ENCODE data around the gene LEPROT.

LEPROT gene

GRCh38 chr1:65467536-65467935, 47.1 kb downstream of the LEPROT start:
- in situ Hi-C loops (cut with MboI; ENCODE audit: low pct_unique_long_range_greater_than_20kb, low sequenced_read_pairs), result no loop called here
- DNase-seq, result no peak

GRCh38 chr1:65469126-65469888, 48.8 kb downstream of the LEPROT start:
- no peak for DNase-seq
- in situ Hi-C loops (cut with MboI; ENCODE audit: low pct_unique_long_range_greater_than_20kb, low sequenced_read_pairs), result no loop called here

DNA sequence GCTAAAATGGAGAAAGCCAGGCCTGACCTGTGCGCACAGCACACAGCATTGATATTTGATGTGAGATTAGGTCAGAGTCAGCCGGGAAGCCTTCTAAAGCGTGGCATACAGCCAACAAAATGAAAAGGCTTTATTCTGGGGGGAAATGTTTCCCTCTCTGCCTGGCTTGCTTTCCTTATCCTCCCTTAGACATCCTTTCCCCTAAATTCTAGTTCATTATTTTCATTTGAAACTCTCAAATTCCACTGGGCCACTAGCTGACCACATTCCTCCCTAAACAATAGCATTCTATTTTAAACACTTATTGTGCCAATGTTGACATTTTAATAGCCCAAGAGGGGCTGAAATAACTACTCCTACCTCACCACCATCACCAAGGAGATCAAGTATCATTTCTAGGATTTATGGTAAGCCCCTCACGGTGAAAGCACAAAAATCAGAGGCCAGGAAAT, 49.4 kb downstream of the LEPROT start:
- in situ Hi-C loops (cut with MboI; ENCODE audit: low pct_unique_long_range_greater_than_20kb, low sequenced_read_pairs), result no loop called here
- no peak for DNase-seq

DNA sequence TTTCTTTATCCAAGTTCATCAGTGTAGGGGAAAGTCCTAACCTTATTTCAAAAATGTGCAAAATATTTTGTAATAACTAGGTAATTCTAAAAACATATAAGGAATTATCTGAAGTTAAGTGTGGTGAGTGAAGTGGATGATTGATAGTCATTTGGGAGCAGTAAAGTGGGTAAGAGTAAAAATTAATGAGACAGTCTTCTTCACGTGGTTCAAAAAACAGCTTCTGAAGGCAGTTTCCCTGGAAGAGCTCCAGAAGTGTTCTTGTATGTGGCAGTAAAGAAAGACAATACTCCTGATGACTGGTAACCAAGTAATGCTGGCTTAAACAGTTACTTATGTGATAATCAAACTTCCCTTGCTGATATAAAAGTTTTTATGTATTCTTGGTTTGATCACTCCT, 50.3 kb downstream of the LEPROT start:
- DNase-seq, result no peak
- in situ Hi-C loops (cut with MboI; ENCODE audit: low pct_unique_long_range_greater_than_20kb, low sequenced_read_pairs), result no loop called here

GRCh38 chr1:65471213-65471833, 50.9 kb downstream of the LEPROT start:
- in situ Hi-C loops (cut with MboI; ENCODE audit: low pct_unique_long_range_greater_than_20kb, low sequenced_read_pairs), result no loop called here
- no peak for DNase-seq

DNA sequence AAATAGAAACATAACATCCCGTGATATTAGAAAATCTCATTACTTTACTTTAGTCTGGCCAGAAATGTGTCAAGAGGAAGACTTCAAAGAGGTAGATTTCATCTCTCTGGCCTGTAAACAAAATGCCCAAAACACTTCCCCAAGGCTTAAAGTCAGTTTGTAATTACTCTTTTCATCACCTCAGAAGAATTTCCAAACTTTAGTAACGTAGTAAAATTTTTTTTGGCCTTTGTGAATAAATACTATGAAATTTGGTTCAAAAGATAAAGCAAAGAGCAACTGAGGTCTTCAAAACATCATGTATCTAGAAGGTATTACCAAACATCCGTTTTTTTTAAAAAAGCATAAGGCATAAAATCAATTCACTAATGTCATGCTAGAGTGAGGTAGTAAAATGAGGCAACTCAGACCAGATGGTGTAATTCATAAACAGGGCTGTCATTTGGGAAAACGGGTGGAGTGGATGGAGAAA, 51.4 kb downstream of the LEPROT start:
- in situ Hi-C loops (cut with MboI; ENCODE audit: low pct_unique_long_range_greater_than_20kb, low sequenced_read_pairs), result no loop called here
- no peak for DNase-seq

- DNase-seq, result no peak
- in situ Hi-C loops (cut with MboI; ENCODE audit: low pct_unique_long_range_greater_than_20kb, low sequenced_read_pairs), result no loop called here
These were observed 55.9 kb downstream of the LEPROT start for GRCh38 chr1:65476327-65476726.

DNA sequence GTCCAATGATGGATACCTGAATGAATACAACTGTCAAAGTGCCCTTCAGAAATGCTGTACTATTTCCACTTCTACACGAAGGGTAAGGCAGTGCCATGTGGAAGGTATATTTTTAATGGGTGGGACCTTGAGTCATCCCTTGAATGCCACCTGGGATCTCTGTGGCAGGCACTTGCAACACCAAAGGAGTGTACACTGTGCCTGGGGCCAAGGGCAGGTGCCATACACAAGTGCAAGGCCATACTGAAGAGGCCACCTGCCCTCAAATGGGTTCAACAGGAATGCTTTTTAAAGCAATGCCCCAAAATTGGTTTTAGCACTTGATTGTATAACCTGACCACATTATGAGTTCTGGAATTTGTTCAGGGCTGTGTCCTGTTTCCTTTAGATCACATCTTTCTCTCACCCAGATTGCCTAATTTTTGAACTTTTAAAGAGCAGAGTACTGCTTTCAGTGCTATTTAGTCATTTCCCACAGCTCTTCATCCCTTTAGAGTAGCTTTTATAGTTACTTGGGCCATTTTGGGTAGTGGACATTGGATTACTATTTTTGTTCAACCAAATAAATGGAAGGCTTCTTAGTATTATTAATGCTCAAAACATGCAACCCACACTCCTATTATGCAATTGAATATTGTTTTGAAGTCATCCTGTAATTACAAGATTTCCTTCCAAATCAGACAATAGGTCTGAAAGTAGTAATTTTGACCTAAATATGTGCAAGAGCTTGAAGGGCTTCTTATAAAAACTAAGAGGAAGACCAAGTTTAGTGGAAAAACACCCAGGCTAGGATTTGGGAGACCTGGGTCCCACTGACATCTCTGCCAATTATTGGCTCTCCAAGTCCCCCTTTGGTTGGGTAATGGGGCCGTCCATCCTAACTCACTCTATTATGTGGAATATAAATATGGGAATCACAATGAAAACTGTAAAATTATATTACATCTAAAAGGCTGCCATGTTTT, 57.2 kb downstream of the LEPROT start:
- in situ Hi-C loops (cut with MboI; ENCODE audit: low pct_unique_long_range_greater_than_20kb, low sequenced_read_pairs), result no loop called here

GRCh38 chr1:65478379-65479026, 58.0 kb downstream of the LEPROT start:
- in situ Hi-C loops (cut with MboI; ENCODE audit: low pct_unique_long_range_greater_than_20kb, low sequenced_read_pairs), result no loop called here

More for the DNA sequence above, 57.2 kb downstream of the LEPROT start:
- DNase-seq, result no peak

DNA sequence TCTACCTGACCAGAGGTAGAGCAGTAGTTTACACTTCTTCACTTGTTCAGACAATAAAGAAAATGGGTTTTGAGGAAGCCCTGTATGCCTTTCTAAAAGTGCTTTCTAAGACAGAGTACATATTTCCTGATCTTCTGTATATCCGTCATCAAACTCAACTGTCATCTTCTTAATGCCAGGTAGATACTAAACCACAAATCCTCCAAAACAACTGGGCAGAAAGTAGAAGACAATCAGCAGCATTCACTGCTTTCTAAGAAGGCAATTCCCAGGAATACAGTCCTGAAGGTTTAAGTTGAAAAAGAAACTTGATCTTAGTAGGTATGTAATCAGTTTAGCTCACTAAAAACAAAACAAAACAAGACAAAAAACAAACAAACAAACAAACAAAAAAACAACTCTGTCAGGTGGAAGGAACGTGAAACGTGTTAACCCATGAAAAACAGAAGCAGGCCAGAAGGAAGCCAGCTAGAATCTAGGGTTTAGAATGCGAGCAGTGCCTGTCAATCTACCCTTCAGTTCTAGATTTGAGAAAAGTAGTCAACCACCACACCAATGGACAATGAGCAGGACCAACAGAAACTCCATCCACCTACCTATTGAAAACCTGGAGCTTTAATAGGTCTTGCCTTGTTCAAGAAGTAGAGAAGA, 59.2 kb downstream of the LEPROT start:
- DNase-seq, result no peak
- in situ Hi-C loops (cut with MboI; ENCODE audit: low pct_unique_long_range_greater_than_20kb, low sequenced_read_pairs), result no loop called here

More at GRCh38 chr1:65478379-65479026, 58.0 kb downstream of the LEPROT start:
- DNase-seq, result no peak

DNA sequence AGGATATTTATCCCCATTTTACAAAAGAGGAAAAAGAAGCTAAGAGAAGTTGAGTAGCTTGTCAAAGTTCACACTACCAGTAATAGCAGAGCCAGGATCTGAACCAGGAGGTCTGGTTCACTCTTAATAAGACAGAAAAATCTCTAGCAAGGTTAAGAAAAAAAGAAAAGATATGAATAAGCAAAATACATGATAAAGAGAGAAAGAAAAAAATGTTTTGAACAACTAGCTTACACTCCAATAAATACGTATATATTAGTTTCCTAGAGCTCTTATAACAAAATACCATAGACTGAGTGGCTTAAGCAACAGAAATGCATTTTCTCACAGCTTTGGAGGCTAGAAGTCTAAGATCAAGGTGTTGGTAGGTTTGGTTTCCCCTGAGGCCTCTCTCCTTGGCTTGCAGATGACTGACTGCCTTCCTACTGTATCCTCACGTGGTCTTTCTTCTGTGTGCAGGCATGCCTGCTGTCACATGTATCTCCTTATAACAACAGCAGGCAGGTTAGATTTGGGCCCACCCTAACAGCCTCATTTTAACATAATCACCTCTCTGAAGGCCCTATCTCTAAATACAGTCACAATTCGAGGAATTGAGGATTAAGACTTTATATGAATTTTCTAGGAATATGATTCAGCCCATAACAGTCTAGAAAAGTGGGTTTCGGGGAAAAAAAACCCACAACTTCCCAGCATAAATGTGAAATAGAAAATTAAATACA, 60.4 kb downstream of the LEPROT start:
- in situ Hi-C loops (cut with MboI; ENCODE audit: low pct_unique_long_range_greater_than_20kb, low sequenced_read_pairs), result no loop called here
- DNase-seq, result no peak

DNA sequence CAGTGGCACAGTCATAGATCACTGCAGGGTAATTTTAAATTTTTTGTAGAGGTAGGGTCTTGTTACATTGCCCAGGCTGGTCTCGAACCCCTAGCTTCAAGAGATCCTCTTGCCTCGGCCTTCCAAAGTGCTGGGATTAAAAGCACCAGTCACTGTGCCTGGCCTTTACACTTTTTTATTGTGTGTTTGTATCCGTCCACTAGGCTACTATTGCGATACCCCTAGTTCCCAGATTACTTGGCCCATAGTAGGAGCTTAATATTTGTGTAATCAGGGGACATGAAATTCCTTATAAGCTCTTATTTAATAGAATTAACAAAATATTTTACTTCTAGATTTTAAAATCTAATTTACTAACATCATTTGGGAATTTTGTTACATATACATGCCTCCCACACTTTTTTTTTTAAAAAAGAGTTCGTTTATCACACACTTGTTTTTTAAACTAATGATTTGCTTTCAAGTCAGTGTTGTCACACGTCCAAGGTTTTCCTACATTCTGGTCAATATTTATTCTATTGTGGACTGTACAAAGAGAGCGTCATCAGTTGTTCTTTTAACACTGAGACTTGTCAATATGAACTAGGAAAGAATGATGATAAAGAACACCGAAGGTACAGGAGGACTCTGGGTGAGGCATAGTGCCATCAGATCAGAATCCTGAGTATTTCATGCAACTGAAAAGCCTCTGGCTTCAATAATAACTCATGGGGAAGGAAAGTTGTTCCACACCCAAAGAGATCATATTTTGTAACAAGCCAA, 63.7 kb downstream of the LEPROT start:
- no peak for DNase-seq
- in situ Hi-C loops (cut with MboI; ENCODE audit: low pct_unique_long_range_greater_than_20kb, low sequenced_read_pairs), result no loop called here

Data from KBM-7 (cell line).